HCT116 (cell line): ENCODE data around the gene MN1. TPM values are rescaled to one million over a fixed set of nuclear protein-coding genes. Genes with fewer than 3 reads are reported as not detected.
A peak's percentile ranks its signal among the peaks of the same experiment; 100 is the strongest.

Source experiments
- ATAC-seq: fragments of 200-7000 bp; cut with Tn5 transposase; 2 replicates; pipeline ENCODE4 v1.9.1; 2020; ENCODE audit warnings: mild to moderate bottlenecking, moderate library complexity
- BruUV-seq: library from RNA; stranded (reverse); fragments of 400-500 nt; replicated peaks from 2 replicates; lab custom pipeline; 2021; lab: Mats Ljungman, UMichigan
- CTCF ChIA-PET: fragments of 300-600 bp; sonication (Branson Sonifier 250); formaldehyde crosslinking; loops from one replicate; lab custom pipeline; 2021; ENCODE audit warnings: antibody characterized with exemption; lab: Charles Lee
- POLR2A ChIA-PET: fragments of 300-600, 350-600 bp; sonication (Branson Sonifier 250); formaldehyde crosslinking; loops from one replicate; lab custom pipeline; 2021; ENCODE audit warnings: antibody characterized with exemption; lab: Charles Lee
- RAD21 ChIA-PET, 2 experiments: fragments of 300-600 bp; sonication (Branson Sonifier 250); formaldehyde crosslinking; loops; one replicate each; lab custom pipeline; 2023; ENCODE audit warnings: low total read pairs in 2 of 2; ENCODE audit not compliant: uncharacterized antibody in 2 of 2, unreplicated experiment in 2 of 2, low non-redundant PET in 1 of 2; lab: Charles Lee
- DNase-seq: peaks from one replicate; pipeline ENCODE4 v3.0.0-alpha.2; 2010; ENCODE audit warnings: low read depth, low spot score
- H2AFZ ChIP-seq: fragments of 200-600 bp; shearing (Covaris generic), sonication (generic); 2 replicates; pipeline ENCODE4 v1.6.1; 2017; ENCODE audit warnings: low read depth, mixed run types, mixed read lengths, antibody characterized with exemption, low read length; ENCODE audit not compliant: poor library complexity, severe bottlenecking
- H3K27ac ChIP-seq: 2 replicates; pipeline ENCODE4 v1.5.1; 2012; ENCODE audit warnings: low read depth, low read length
- H3K27me3 ChIP-seq: fragments of 200-600 bp; sonication (generic); 2 replicates; pipeline ENCODE4 v1.6.1; 2016; ENCODE audit warnings: mixed run types, low read length, mixed read lengths; ENCODE audit not compliant: insufficient read depth
- H3K36me3 ChIP-seq, 2 experiments: fragments of 200-500 bp in 1 of 2; fragments of 200-600 bp in 1 of 2; sonication (Bioruptor generic) in 1 of 2; sonication (generic) in 1 of 2; 2 replicates each; pipeline versions ENCODE4 v1.5.1 to v1.6.1; 2014 to 2016; ENCODE audit warnings: low read length in 2 of 2, inconsistent platforms in 1 of 2, mixed read lengths in 1 of 2, mixed run types in 1 of 2; ENCODE audit not compliant: insufficient read depth in 2 of 2, control insufficient read depth in 1 of 2
- H3K4me1 ChIP-seq, 2 experiments: fragments of 200-600 bp in 1 of 2; sonication (generic) in 1 of 2; 2 replicates each; pipeline versions ENCODE4 v1.5.1 to v1.6.1; 2012 to 2017; ENCODE audit warnings: low read length in 2 of 2, inconsistent platforms in 1 of 2, mild to moderate bottlenecking in 1 of 2, mixed read lengths in 1 of 2, mixed run types in 1 of 2, moderate library complexity in 1 of 2; ENCODE audit not compliant: insufficient read depth in 2 of 2, control insufficient read depth in 1 of 2
- H3K4me2 ChIP-seq: fragments of 200-600 bp; sonication (generic); 2 replicates; pipeline ENCODE4 v1.6.1; 2017; ENCODE audit warnings: mixed run types, low read length, mixed read lengths
- H3K4me3 ChIP-seq, 2 experiments: fragments of 200-600 bp in 1 of 2; sonication (generic) in 1 of 2; replicated peaks in 1 of 2; 2 replicates each; pipeline ENCODE4 v1.5.1; 2011 to 2016; ENCODE audit warnings: low read length in 2 of 2, control low read depth in 1 of 2, low read depth in 1 of 2, mild to moderate bottlenecking in 1 of 2, mixed read lengths in 1 of 2, mixed run types in 1 of 2
- H3K79me2 ChIP-seq: fragments of 200-600 bp; sonication (generic); 2 replicates; pipeline ENCODE4 v1.6.1; 2017; ENCODE audit warnings: mild to moderate bottlenecking, mixed run types, low read length, moderate library complexity, mixed read lengths; ENCODE audit not compliant: insufficient read depth
- H3K9ac ChIP-seq: fragments of 200-600 bp; sonication (generic); 2 replicates; pipeline ENCODE4 v1.6.1; 2016; ENCODE audit warnings: low read length, mixed read lengths
- H3K9me2 ChIP-seq: fragments of 200-600 bp; sonication (generic), shearing (Covaris generic); 2 replicates; pipeline ENCODE4 v1.6.1; 2017; ENCODE audit warnings: mixed run types, mild to moderate bottlenecking, moderate library complexity; ENCODE audit not compliant: insufficient read depth
- H3K9me3 ChIP-seq, 2 experiments: fragments of 200-500 bp in 1 of 2; fragments of 200-600 bp in 1 of 2; sonication (Bioruptor generic) in 1 of 2; sonication (generic) in 1 of 2; 2 replicates each; pipeline ENCODE4 v1.6.1; 2014 to 2017; ENCODE audit warnings: low read length in 2 of 2, mixed read lengths in 2 of 2, inconsistent platforms in 1 of 2, low read depth in 1 of 2, mild to moderate bottlenecking in 1 of 2, mixed run types in 1 of 2, moderate library complexity in 1 of 2; ENCODE audit not compliant: control insufficient read depth in 1 of 2, insufficient read depth in 1 of 2
- H4K20me1 ChIP-seq: fragments of 200-600 bp; sonication (generic), shearing (Covaris generic); 2 replicates; pipeline ENCODE4 v1.6.1; 2017; ENCODE audit warnings: mixed run types, mild to moderate bottlenecking, moderate library complexity; ENCODE audit not compliant: insufficient read depth
- CBX3 ChIP-seq: IDR thresholded peaks from 2 replicates; pipeline ENCODE4 v1.6.1; 2012; ENCODE audit warnings: low read depth
- CEBPB ChIP-seq: IDR thresholded peaks from 2 replicates; pipeline ENCODE4 v1.6.1; 2012; ENCODE audit warnings: low read depth
- EGR1 ChIP-seq: IDR thresholded peaks from 2 replicates; pipeline ENCODE4 v1.6.1; 2012; ENCODE audit warnings: low read depth
- EZH2 ChIP-seq: fragments of 200-600 bp; sonication (generic); IDR thresholded peaks from 2 replicates; pipeline ENCODE4 v1.6.1; 2017; ENCODE audit warnings: antibody characterized with exemption, mixed run types
- EZH2phosphoT487 ChIP-seq: fragments of 200-600 bp; IDR thresholded peaks from 2 replicates; pipeline ENCODE4 v1.6.1; 2018; ENCODE audit warnings: antibody characterized with exemption, borderline replicate concordance
- MAX ChIP-seq: IDR thresholded peaks from 2 replicates; pipeline ENCODE4 v1.6.1; 2012
- POLR2AphosphoS5 ChIP-seq: IDR thresholded peaks from 2 replicates; pipeline ENCODE4 v1.6.1; 2011; ENCODE audit warnings: mild to moderate bottlenecking, low read depth, low read length, moderate library complexity
- RAD21 ChIP-seq: IDR thresholded peaks from 2 replicates; pipeline ENCODE4 v1.6.1; 2012; ENCODE audit warnings: low read depth, mild to moderate bottlenecking
- REST ChIP-seq: IDR thresholded peaks from 2 replicates; pipeline ENCODE4 v1.6.1; 2012; ENCODE audit warnings: low read depth
- SIN3A ChIP-seq: IDR thresholded peaks from 2 replicates; pipeline ENCODE4 v1.6.1; 2012; ENCODE audit warnings: low read depth
- SRF ChIP-seq: IDR thresholded peaks from 2 replicates; pipeline ENCODE4 v1.6.1; 2012; ENCODE audit warnings: low read depth
- TCF7L2 ChIP-seq: IDR thresholded peaks from 2 replicates; pipeline ENCODE4 v1.7.0; 2011; ENCODE audit warnings: borderline replicate concordance, inconsistent platforms; ENCODE audit not compliant: insufficient read depth, insufficient read length; ENCODE audit errors: extremely low read depth
- ZBTB33 ChIP-seq: IDR thresholded peaks from 2 replicates; pipeline ENCODE4 v1.6.1; 2011; ENCODE audit warnings: mild to moderate bottlenecking, low read length, moderate library complexity; ENCODE audit not compliant: insufficient replicate concordance; ENCODE audit errors: extremely low read depth
- ZFX ChIP-seq: fragments of 450-650 bp; IDR thresholded peaks from 2 replicates; pipeline ENCODE4 v1.6.1; 2017
- ZNF274 ChIP-seq: fragments of 200-500 bp; sonication (Bioruptor generic); IDR thresholded peaks from 2 replicates; pipeline ENCODE4 v1.6.1; 2014; ENCODE audit warnings: mild to moderate bottlenecking, low read depth, low read length, inconsistent platforms
- intact Hi-C: fragments of 100-400 bp; cut with micrococcal nuclease; formaldehyde crosslinking; loops from 2 replicates; pipeline ENCODE4 v1.10.0; 2022
- total RNA-seq: library from RNA; stranded (reverse); gene quantifications from one replicate; pipeline ENCODE4 v1.2.1, GENCODE V29; 2021; ENCODE audit not compliant: unreplicated experiment

Gene MN1
- total RNA-seq, 1 experiment from 2014 or later, result 2.9 TPM

GRCh38 chr22:27705408-27706080 lies 96.0 kb downstream of the MN1 start:
- intact Hi-C loops, result no loop called here
- CTCF ChIA-PET, result no interaction called here

GRCh38 chr22:27704581-27704980 lies 97.0 kb downstream of the MN1 start:
- no peaks in the 10 kb centered on the region for H3K36me3 ChIP-seq
- no peaks in the 10 kb centered on the region for H3K9me3 ChIP-seq
- ChIA-PET CTCF (no interaction called here), POLR2A (no interaction called here), RAD21 (no interaction called here)
- no peak overlapping the region for H3K27ac ChIP-seq
- DNase-seq, result no peak
- no peaks in the 10 kb centered on the region for H3K9me2 ChIP-seq
- H3K4me2 ChIP-seq, result no peak overlapping the region
- H3K4me3 ChIP-seq, result no peak overlapping the region
- H3K9ac ChIP-seq, result no peak overlapping the region
- BruUV-seq, result no TSS peak
- no peaks in the 10 kb centered on the region for H3K4me1 ChIP-seq
- no peak overlapping the region for H2AFZ ChIP-seq
- ATAC-seq, result no peak
- intact Hi-C loops, result no loop called here
- H3K27me3 ChIP-seq, result no peaks in the 10 kb centered on the region
- no peaks in the 10 kb centered on the region for H3K79me2 ChIP-seq
- H4K20me1 ChIP-seq, result no peaks in the 10 kb centered on the region
- TF ChIP-seq ZBTB33 (no peak), ZNF274 (no peak), SRF (no peak), MAX (no peak), SIN3A (no peak), RAD21 (no peak), CBX3 (no peak), REST (no peak), ZFX (no peak), CEBPB (no peak), EZH2 (no peak), EGR1 (no peak), POLR2AphosphoS5 (no peak)

More at GRCh38 chr22:27705408-27706080, 96.0 kb downstream of the MN1 start:
- no peaks in the 10 kb centered on the region for H3K79me2 ChIP-seq
- no peaks in the 10 kb centered on the region for H3K9me3 ChIP-seq
- H3K4me1 ChIP-seq, result no peaks in the 10 kb centered on the region
- ATAC-seq, result no peak
- no peak overlapping the region for H3K4me3 ChIP-seq
- H3K4me2 ChIP-seq, result no peak overlapping the region
- H3K9me2 ChIP-seq, result no peaks in the 10 kb centered on the region
- ChIA-PET POLR2A (no interaction called here), RAD21 (no interaction called here)
- H3K9ac ChIP-seq, result no peak overlapping the region
- no peaks in the 10 kb centered on the region for H4K20me1 ChIP-seq
- H3K27me3 ChIP-seq, result no peaks in the 10 kb centered on the region
- no peak for DNase-seq
- TF ChIP-seq EZH2phosphoT487 (no peak), TCF7L2 (peak; percentile 31)
- H2AFZ ChIP-seq, result no peak overlapping the region
- H3K27ac ChIP-seq, result no peak overlapping the region
- H3K36me3 ChIP-seq, result no peaks in the 10 kb centered on the region
- BruUV-seq, result no TSS peak
